Measurements from ENCODE around the gene PCDHB11. TPM values are rescaled to one million over a fixed set of nuclear protein-coding genes. Genes with fewer than 3 reads are reported as not detected.

Gene PCDHB11
- total and polyA plus RNA-seq, 2 donors (not counting 3 experiments of a cell fraction or from before 2014, with no cell fraction given) = 0.11 to 0.18 TPM

DNA sequence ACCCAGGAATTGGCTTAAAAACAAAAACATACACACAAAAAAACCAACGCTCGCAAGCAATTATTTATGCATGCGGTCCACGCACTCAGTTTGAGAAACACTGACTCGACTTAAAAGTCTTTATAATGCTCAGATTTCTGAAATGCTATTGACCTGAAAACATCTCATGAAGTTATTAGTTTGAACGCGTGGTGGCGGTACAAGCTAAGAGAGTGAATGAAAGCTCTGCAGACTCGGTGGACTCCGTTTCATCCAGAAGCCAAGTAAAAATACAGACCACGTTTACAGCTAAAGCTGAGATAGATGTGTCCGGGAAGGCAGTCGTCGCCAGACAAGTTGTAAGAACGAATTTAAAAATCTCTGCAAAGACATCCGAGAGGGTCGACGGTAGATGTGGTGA lies 49.6 kb upstream of the PCDHB11 start, which contains the start of gene PCDHB6:
TSS of gene PCDHB6 (plus strand) at position 246 of the 400 bp plus-strand sequence. CDS start 201 bp downstream, outside the sequence.
- no peaks in the 10 kb centered on the region for H3K4me1 ChIP-seq (ENCODE audit: control insufficient read depth, extremely low read depth, insufficient read depth, low read length)
- TF ChIP-seq POLR2AphosphoS5 (IDR thresholded peaks at IDR 0.05; ENCODE audit: insufficient read depth, low read depth, low read length) = no peak
- TF ChIP-seq, protein P1, sequence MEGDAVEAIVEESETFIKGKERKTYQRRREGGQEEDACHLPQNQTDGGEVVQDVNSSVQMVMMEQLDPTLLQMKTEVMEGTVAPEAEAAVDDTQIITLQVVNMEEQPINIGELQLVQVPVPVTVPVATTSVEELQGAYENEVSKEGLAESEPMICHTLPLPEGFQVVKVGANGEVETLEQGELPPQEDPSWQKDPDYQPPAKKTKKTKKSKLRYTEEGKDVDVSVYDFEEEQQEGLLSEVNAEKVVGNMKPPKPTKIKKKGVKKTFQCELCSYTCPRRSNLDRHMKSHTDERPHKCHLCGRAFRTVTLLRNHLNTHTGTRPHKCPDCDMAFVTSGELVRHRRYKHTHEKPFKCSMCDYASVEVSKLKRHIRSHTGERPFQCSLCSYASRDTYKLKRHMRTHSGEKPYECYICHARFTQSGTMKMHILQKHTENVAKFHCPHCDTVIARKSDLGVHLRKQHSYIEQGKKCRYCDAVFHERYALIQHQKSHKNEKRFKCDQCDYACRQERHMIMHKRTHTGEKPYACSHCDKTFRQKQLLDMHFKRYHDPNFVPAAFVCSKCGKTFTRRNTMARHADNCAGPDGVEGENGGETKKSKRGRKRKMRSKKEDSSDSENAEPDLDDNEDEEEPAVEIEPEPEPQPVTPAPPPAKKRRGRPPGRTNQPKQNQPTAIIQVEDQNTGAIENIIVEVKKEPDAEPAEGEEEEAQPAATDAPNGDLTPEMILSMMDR (IDR thresholded peaks at IDR 0.05; ENCODE audit: extremely low read depth in 1 of 2, insufficient read depth in 1 of 2, low read depth in 1 of 2, low read length in 2 of 2) = peak in 1 of 2 donors; percentile 9
- POLR2A ChIA-PET = no interaction called here
- DNase-seq (ENCODE audit: low read depth, low spot score) (peak; percentile 3), FAIRE-seq (no peak)
- no peak within 1 kb of the TSS for H3K4me2 ChIP-seq (ENCODE audit: insufficient read depth, low read length)
- no peak within 1 kb of the TSS for H2AFZ ChIP-seq (ENCODE audit: low read depth, low read length)
- no peaks in the 10 kb centered on the region for H3K9me3 ChIP-seq (replicated peaks; ENCODE audit: control insufficient read depth, insufficient read depth, low read length)
- dilution Hi-C loops (cut with MboI; ENCODE audit: extremely low pct_ligation_motif_present, low sequenced_read_pairs) (no loop called here), intact Hi-C loops (cut with micrococcal nuclease) (no loop called here)
- H3K9ac ChIP-seq (replicated peaks; ENCODE audit: extremely low read depth, insufficient read depth, low read length) = no peak within 1 kb of the TSS
- no peaks in the 10 kb centered on the region for H3K36me3 ChIP-seq (ENCODE audit: control insufficient read depth in 2 of 2, extremely low read depth in 1 of 2, insufficient read depth in 2 of 2, low read length in 2 of 2)
- no peaks in the 10 kb centered on the region for H4K20me1 ChIP-seq (replicated peaks; ENCODE audit: control insufficient read depth, extremely low read depth, insufficient read depth, low read length)
- H3K79me2 ChIP-seq (ENCODE audit: control insufficient read depth, insufficient read depth, low read length) = no peaks in the 10 kb centered on the region
- CTCF ChIA-PET = no interaction called here
- H3K4me3 ChIP-seq (replicated peaks in 1 of 3; ENCODE audit: insufficient read depth in 1 of 3, low read depth in 1 of 3, low read length in 3 of 3) = no peak within 1 kb of the TSS
- no TSS peak for BruUV-seq (replicated peaks)
- no peaks in the 10 kb centered on the region for H3K27me3 ChIP-seq (ENCODE audit: control insufficient read depth in 2 of 2, insufficient read depth in 2 of 2, low read length in 2 of 2)
- H3K9me1 ChIP-seq (replicated peaks; ENCODE audit: control insufficient read depth, extremely low read depth, insufficient read depth, low read length) = no peaks in the 10 kb centered on the region
- no peak within 1 kb of the TSS for H3K27ac ChIP-seq (ENCODE audit: insufficient read depth, low read depth, low read length)

DNA sequence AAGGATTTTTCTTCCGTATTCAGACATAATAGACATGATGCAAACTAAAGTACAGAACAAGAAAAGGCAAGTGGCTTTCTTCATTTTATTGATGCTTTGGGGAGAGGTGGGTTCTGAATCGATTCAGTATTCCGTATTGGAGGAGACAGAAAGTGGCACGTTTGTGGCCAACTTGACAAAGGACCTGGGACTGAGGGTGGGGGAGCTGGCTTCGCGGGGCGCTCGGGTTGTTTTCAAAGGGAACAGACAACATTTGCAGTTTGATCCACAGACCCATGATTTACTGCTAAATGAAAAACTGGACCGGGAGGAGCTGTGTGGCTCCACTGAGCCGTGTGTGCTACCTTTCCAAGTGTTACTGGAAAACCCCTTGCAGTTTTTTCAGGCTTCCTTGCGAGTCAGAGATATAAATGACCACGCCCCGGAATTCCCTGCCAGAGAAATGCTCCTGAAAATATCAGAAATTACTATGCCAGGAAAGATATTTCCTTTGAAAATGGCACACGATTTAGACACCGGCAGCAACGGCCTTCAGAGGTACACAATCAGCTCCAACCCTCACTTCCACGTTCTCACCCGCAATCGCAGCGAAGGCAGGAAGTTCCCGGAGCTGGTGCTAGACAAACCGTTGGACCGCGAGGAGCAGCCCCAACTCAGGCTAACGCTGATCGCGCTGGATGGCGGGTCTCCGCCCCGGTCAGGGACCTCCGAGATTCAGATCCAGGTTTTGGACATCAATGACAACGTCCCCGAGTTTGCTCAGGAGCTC lies 49.0 kb upstream of the PCDHB11 start:
- H2AFZ ChIP-seq (ENCODE audit: low read depth, low read length) = no peak overlapping the region
- ChIA-PET POLR2A (no interaction called here), CTCF (no interaction called here)
- DNase-seq (ENCODE audit: low read depth, low spot score) = no peak
- no peaks in the 10 kb centered on the region for H3K36me3 ChIP-seq (ENCODE audit: control insufficient read depth in 2 of 2, extremely low read depth in 1 of 2, insufficient read depth in 2 of 2, low read length in 2 of 2)
- no peaks in the 10 kb centered on the region for H3K9me1 ChIP-seq (replicated peaks; ENCODE audit: control insufficient read depth, extremely low read depth, insufficient read depth, low read length)
- BruUV-seq (replicated peaks) = no TSS peak
- no peaks in the 10 kb centered on the region for H4K20me1 ChIP-seq (replicated peaks; ENCODE audit: control insufficient read depth, extremely low read depth, insufficient read depth, low read length)
- H3K9me3 ChIP-seq (replicated peaks; ENCODE audit: control insufficient read depth, insufficient read depth, low read length) = no peaks in the 10 kb centered on the region
- intact Hi-C loops (cut with micrococcal nuclease) (no loop called here), dilution Hi-C loops (cut with MboI; ENCODE audit: extremely low pct_ligation_motif_present, low sequenced_read_pairs) (no loop called here)
- FAIRE-seq = no peak
- no peak overlapping the region for H3K27ac ChIP-seq (ENCODE audit: insufficient read depth, low read depth, low read length)
- TF ChIP-seq POLR2AphosphoS5 (IDR thresholded peaks at IDR 0.05; ENCODE audit: insufficient read depth, low read depth, low read length) (no peak), GATA2 (IDR thresholded peaks at IDR 0.05; ENCODE audit: insufficient read depth, insufficient read length, low read depth, low read length) (no peak), EZH2 (IDR thresholded peaks at IDR 0.05; ENCODE audit: borderline replicate concordance, low read depth, low read length, severe bottlenecking) (no peak), POLR2A (IDR thresholded peaks at IDR 0.05; ENCODE audit: low read depth, low read length) (no peak), JUN (IDR thresholded peaks at IDR 0.05; ENCODE audit: borderline replicate concordance, insufficient read depth, insufficient read length, low read depth) (no peak), FOS (IDR thresholded peaks at IDR 0.05; ENCODE audit: borderline replicate concordance, insufficient read depth, low read length) (no peak), MYC (IDR thresholded peaks at IDR 0.05; ENCODE audit: low read depth, low read length) (no peak)
- TF ChIP-seq, protein P1 (IDR thresholded peaks at IDR 0.05; ENCODE audit: extremely low read depth in 1 of 2, insufficient read depth in 1 of 2, low read depth in 1 of 2, low read length in 2 of 2) = no peak
- TF ChIP-seq, protein P2, sequence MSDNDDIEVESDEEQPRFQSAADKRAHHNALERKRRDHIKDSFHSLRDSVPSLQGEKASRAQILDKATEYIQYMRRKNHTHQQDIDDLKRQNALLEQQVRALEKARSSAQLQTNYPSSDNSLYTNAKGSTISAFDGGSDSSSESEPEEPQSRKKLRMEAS (IDR thresholded peaks at IDR 0.05; ENCODE audit: insufficient read depth, insufficient read length) = no peak
- no peak overlapping the region for H3K4me2 ChIP-seq (ENCODE audit: insufficient read depth, low read length)
- H3K4me3 ChIP-seq (replicated peaks in 1 of 3; ENCODE audit: insufficient read depth in 1 of 3, low read depth in 1 of 3, low read length in 3 of 3) = no peak overlapping the region
- no peaks in the 10 kb centered on the region for H3K27me3 ChIP-seq (ENCODE audit: control insufficient read depth in 2 of 2, insufficient read depth in 2 of 2, low read length in 2 of 2)
- no peaks in the 10 kb centered on the region for H3K4me1 ChIP-seq (ENCODE audit: control insufficient read depth, extremely low read depth, insufficient read depth, low read length)
- no peak overlapping the region for H3K9ac ChIP-seq (replicated peaks; ENCODE audit: extremely low read depth, insufficient read depth, low read length)
- no peaks in the 10 kb centered on the region for H3K79me2 ChIP-seq (ENCODE audit: control insufficient read depth, insufficient read depth, low read length)

Data from endothelial cell of umbilical vein (primary cell).